HepG2 (cell line): Measurements from ENCODE around the gene PSMB1. TPM values are rescaled to one million over a fixed set of nuclear protein-coding genes. Genes with fewer than 3 reads are reported as not detected.

Experiments
- IRX3 ChIP-seq: sonication (generic); formaldehyde crosslinking; IDR thresholded peaks from 2 replicates; pipeline ENCODE4 v1.8.1; 2023; ENCODE audit warnings: mild to moderate bottlenecking, low read depth, missing genetic modification reagents, borderline replicate concordance
- JUN ChIP-seq: sonication (generic); formaldehyde crosslinking; IDR thresholded peaks from 2 replicates; pipeline ENCODE4 v1.4.0; 2020; ENCODE audit warnings: mild to moderate bottlenecking, missing genetic modification reagents
- KDM6A ChIP-seq: IDR thresholded peaks from 2 replicates; pipeline ENCODE4 v1.6.1; 2016; ENCODE audit warnings: low read depth
- MIXL1 ChIP-seq: IDR thresholded peaks from 2 replicates; pipeline ENCODE4 v1.6.1; 2016
- MTA1 ChIP-seq: sonication (generic); formaldehyde crosslinking; IDR thresholded peaks from 2 replicates; pipeline ENCODE4 v1.4.0; 2020; ENCODE audit warnings: missing genetic modification reagents, mild to moderate bottlenecking, borderline replicate concordance
- NBN ChIP-seq: fragments of 450-650 bp; conservative IDR thresholded peaks from 2 replicates; pipeline ENCODE4 v1.6.1; 2017
- NRL ChIP-seq: sonication (generic); formaldehyde crosslinking; IDR thresholded peaks from 2 replicates; pipeline ENCODE4 v1.5.0; 2020; ENCODE audit warnings: missing genetic modification reagents, mild to moderate bottlenecking, moderate library complexity, borderline replicate concordance
- ONECUT2 ChIP-seq: sonication (generic); formaldehyde crosslinking; IDR thresholded peaks from 2 replicates; pipeline ENCODE4 v1.4.0; 2020; ENCODE audit warnings: missing genetic modification reagents
- PHF5A ChIP-seq: IDR thresholded peaks from one replicate; pipeline ENCODE4 v1.6.1; 2018; ENCODE audit warnings: low read depth, missing genetic modification reagents; ENCODE audit not compliant: unreplicated experiment
- PRMT3 ChIP-seq: sonication (generic); formaldehyde crosslinking; IDR thresholded peaks from 2 replicates; pipeline ENCODE4 v1.8.1; 2022; ENCODE audit warnings: low read depth, mild to moderate bottlenecking, moderate library complexity, missing genetic modification reagents, borderline replicate concordance
- RXRA ChIP-seq: sonication (generic); formaldehyde crosslinking; IDR thresholded peaks from 2 replicates; pipeline ENCODE4 v1.5.1; 2020; ENCODE audit warnings: missing genetic modification reagents
- SMARCE1 ChIP-seq: fragments of 450-650 bp; IDR thresholded peaks from 2 replicates; pipeline ENCODE4 v1.6.1; 2017; ENCODE audit warnings: borderline replicate concordance
- TGIF2 ChIP-seq: IDR thresholded peaks from 2 replicates; pipeline ENCODE4 v1.6.1; 2016; ENCODE audit warnings: control low read depth, missing compliant biosample characterization
- ZBTB3 ChIP-seq: sonication (generic); formaldehyde crosslinking; IDR thresholded peaks from 2 replicates; pipeline ENCODE4 v1.4.0; 2020; ENCODE audit warnings: low read depth, mild to moderate bottlenecking, moderate library complexity, missing genetic modification reagents, borderline replicate concordance
- ZNF850 ChIP-seq: sonication (generic); formaldehyde crosslinking; conservative IDR thresholded peaks from 2 replicates; pipeline ENCODE4 v1.9.0; 2021; ENCODE audit warnings: mild to moderate bottlenecking, missing genetic modification reagents
- ZSCAN20 ChIP-seq: sonication (generic); formaldehyde crosslinking; IDR thresholded peaks from 2 replicates; pipeline ENCODE4 v1.4.0; 2020; ENCODE audit warnings: missing genetic modification reagents, mild to moderate bottlenecking, borderline replicate concordance
- polyA plus RNA-seq, 8 experiments: library from polyadenylated mRNA; depleted of rRNA in 3 of 8; stranded (reverse) in 7 of 8; unstranded in 1 of 8; fragments of >200 nt; fragmentation: Illumina TruSeq in 4 of 8; extraction: Trizol in 4 of 8; gene quantifications; 2 replicates each; pipeline versions ENCODE4 v1.2.1 to v1.2.3, GENCODE V29; 2011 to 2016; ENCODE audit warnings: low read depth in 4 of 8, missing spikeins in 1 of 8, mixed read lengths in 1 of 8; ENCODE audit not compliant: insufficient read depth in 1 of 8
- total RNA-seq, 5 experiments: library from RNA; depleted of rRNA; stranded (reverse); fragments of >200 nt; fragmentation: Illumina TruSeq; extraction: Trizol; gene quantifications; 2 replicates each; pipeline ENCODE4 v1.2.3, GENCODE V29; 2016; ENCODE audit warnings: low read depth in 1 of 5
- TF ChIP-seq, protein P1 (sequence below): sonication (generic); formaldehyde crosslinking; IDR thresholded peaks from 2 replicates; pipeline ENCODE4 v1.8.1; 2022; ENCODE audit warnings: low read depth, mild to moderate bottlenecking, missing genetic modification reagents
- TF ChIP-seq, protein P2 (sequence below): sonication (generic); formaldehyde crosslinking; IDR thresholded peaks from 2 replicates; pipeline ENCODE4 v1.4.0; 2020; ENCODE audit warnings: low read depth, mild to moderate bottlenecking, missing genetic modification reagents
- TF ChIP-seq, protein P3 (sequence below): sonication (generic); formaldehyde crosslinking; IDR thresholded peaks from 2 replicates; pipeline ENCODE4 v1.8.0; 2022; ENCODE audit warnings: mild to moderate bottlenecking, missing genetic modification reagents, borderline replicate concordance
- TF ChIP-seq, protein P4 (sequence below): sonication (generic); formaldehyde crosslinking; conservative IDR thresholded peaks from 2 replicates; pipeline ENCODE4 v1.4.0; 2020; ENCODE audit warnings: missing genetic modification reagents
- TF ChIP-seq, protein P5 (sequence below): IDR thresholded peaks from 2 replicates; pipeline ENCODE4 v1.6.1; 2012; ENCODE audit warnings: inconsistent platforms

PSMB1 gene
- total and polyA plus RNA-seq, 2 of the 13 experiments (the other 11 are each of a cell fraction or from before 2014, with no cell fraction given): 528 to 592 TPM

DNA sequence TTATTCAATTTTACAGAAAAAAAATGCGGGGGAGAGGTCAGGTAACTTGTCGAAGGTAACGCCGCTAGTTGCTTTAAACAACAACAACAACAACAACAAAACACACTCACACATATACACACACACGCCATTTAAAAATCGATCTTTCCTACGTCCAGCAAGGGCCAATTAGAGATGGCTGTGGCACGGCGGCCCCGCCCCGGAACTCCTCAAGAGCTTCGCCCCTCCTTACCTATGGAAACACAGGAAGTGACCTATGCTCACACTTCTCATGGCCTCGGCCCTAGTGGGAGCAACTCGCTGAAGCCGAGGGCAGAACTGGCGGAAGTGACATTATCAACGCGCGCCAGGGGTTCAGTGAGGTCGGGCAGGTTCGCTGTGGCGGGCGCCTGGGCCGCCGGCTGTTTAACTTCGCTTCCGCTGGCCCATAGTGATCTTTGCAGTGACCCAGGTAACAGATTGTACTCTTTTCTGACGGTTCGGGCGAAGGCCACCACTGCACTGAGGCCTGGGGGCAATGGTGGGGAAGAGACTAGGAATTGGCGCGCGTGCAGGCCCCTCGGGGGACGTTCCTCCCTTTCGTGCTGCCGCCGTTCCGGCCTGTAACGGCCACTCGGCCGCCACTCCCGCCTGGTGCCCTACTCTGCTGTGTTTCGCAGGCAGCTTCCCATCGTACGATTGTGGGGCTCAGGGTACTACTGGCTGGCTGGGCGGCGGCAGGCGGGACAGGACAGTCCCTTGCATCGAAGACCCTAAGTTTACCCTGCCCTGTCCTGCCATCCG lies 1.1 kb upstream of the PSMB1 start, which contains the start of gene TBP (continued):
- TF ChIP-seq, protein P1, sequence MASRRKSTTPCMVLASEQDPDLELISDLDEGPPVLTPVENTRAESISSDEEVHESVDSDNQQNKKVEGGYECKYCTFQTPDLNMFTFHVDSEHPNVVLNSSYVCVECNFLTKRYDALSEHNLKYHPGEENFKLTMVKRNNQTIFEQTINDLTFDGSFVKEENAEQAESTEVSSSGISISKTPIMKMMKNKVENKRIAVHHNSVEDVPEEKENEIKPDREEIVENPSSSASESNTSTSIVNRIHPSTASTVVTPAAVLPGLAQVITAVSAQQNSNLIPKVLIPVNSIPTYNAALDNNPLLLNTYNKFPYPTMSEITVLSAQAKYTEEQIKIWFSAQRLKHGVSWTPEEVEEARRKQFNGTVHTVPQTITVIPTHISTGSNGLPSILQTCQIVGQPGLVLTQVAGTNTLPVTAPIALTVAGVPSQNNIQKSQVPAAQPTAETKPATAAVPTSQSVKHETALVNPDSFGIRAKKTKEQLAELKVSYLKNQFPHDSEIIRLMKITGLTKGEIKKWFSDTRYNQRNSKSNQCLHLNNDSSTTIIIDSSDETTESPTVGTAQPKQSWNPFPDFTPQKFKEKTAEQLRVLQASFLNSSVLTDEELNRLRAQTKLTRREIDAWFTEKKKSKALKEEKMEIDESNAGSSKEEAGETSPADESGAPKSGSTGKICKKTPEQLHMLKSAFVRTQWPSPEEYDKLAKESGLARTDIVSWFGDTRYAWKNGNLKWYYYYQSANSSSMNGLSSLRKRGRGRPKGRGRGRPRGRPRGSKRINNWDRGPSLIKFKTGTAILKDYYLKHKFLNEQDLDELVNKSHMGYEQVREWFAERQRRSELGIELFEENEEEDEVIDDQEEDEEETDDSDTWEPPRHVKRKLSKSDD (CRISPR knock-in tag): peak; percentile 89
- TF ChIP-seq RXRA: peak; percentile 99
- TF ChIP-seq, protein P2, sequence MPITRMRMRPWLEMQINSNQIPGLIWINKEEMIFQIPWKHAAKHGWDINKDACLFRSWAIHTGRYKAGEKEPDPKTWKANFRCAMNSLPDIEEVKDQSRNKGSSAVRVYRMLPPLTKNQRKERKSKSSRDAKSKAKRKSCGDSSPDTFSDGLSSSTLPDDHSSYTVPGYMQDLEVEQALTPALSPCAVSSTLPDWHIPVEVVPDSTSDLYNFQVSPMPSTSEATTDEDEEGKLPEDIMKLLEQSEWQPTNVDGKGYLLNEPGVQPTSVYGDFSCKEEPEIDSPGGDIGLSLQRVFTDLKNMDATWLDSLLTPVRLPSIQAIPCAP (CRISPR knock-in tag): no peak
- no peak for TF ChIP-seq ZNF850
- TF ChIP-seq PHF5A (CRISPR knock-in tag): peak; percentile 62
- TF ChIP-seq ONECUT2: peak; percentile 100
- TF ChIP-seq, protein P3, sequence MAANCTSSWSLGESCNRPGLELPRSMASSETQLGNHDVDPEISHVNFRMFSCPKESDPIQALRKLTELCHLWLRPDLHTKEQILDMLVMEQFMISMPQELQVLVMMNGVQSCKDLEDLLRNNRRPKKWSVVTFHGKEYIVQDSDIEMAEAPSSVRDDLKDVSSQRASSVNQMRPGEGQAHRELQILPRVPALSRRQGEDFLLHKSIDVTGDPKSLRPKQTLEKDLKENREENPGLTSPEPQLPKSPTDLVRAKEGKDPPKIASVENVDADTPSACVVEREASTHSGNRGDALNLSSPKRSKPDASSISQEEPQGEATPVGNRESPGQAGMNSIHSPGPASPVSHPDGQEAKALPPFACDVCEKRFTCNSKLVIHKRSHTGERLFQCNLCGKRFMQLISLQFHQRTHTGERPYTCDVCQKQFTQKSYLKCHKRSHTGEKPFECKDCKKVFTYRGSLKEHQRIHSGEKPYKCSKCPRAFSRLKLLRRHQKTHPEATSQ (CRISPR knock-in tag): no peak; the same call in 1 of the 2 replicates
- no peak for TF ChIP-seq KDM6A
- no peak for TF ChIP-seq IRX3 (CRISPR knock-in tag)
- no peak for TF ChIP-seq JUN
- TF ChIP-seq SMARCE1: no peak
- no peak for TF ChIP-seq NBN
- TF ChIP-seq ZBTB3: peak; percentile 96
- TF ChIP-seq TGIF2 (CRISPR knock-in tag): no peak
- TF ChIP-seq, protein P4, sequence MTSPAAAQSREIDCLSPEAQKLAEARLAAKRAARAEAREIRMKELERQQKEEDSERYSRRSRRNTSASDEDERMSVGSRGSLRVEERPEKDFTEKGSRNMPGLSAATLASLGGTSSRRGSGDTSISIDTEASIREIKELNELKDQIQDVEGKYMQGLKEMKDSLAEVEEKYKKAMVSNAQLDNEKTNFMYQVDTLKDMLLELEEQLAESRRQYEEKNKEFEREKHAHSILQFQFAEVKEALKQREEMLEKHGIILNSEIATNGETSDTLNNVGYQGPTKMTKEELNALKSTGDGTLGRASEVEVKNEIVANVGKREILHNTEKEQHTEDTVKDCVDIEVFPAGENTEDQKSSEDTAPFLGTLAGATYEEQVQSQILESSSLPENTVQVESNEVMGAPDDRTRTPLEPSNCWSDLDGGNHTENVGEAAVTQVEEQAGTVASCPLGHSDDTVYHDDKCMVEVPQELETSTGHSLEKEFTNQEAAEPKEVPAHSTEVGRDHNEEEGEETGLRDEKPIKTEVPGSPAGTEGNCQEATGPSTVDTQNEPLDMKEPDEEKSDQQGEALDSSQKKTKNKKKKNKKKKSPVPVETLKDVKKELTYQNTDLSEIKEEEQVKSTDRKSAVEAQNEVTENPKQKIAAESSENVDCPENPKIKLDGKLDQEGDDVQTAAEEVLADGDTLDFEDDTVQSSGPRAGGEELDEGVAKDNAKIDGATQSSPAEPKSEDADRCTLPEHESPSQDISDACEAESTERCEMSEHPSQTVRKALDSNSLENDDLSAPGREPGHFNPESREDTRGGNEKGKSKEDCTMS (CRISPR knock-in tag): no peak
- peak; percentile 96 for TF ChIP-seq NRL (CRISPR knock-in tag)
- TF ChIP-seq ZSCAN20 (CRISPR knock-in tag): peak; percentile 44; the same call in 1 of the 2 replicates
- TF ChIP-seq PRMT3 (CRISPR knock-in tag): no peak
- TF ChIP-seq, protein P5, sequence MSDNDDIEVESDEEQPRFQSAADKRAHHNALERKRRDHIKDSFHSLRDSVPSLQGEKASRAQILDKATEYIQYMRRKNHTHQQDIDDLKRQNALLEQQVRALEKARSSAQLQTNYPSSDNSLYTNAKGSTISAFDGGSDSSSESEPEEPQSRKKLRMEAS: peak; percentile 96
- peak; percentile 63 for TF ChIP-seq MTA1 (CRISPR knock-in tag)
- peak; percentile 89 for TF ChIP-seq MIXL1
